GM12878 (cell line): ENCODE data around the gene OSBPL10.

Source experiments
- CTCF ChIP-seq, 3 experiments: IDR thresholded peaks in 2 of 3; conservative IDR thresholded peaks in 1 of 3; 2 replicates each; pipeline ENCODE4 v1.5.1; 2011; ENCODE audit warnings: low read depth in 3 of 3, low read length in 3 of 3, mild to moderate bottlenecking in 3 of 3, control low read depth in 2 of 3, moderate library complexity in 2 of 3, inconsistent platforms in 1 of 3, mixed read lengths in 1 of 3; ENCODE audit not compliant: control insufficient read depth in 2 of 3, insufficient read depth in 1 of 3; ENCODE audit errors: extremely low read depth in 1 of 3
- EZH2 ChIP-seq: IDR thresholded peaks from 2 replicates; pipeline ENCODE4 v1.6.1; 2012; ENCODE audit warnings: low read depth, mild to moderate bottlenecking, control low read depth, inconsistent platforms, low read length, borderline replicate concordance; ENCODE audit not compliant: control insufficient read depth
- MAX ChIP-seq: IDR thresholded peaks from 2 replicates; pipeline ENCODE4 v1.6.1; 2012; ENCODE audit warnings: low read depth, low read length, improper control_type of control experiment
- POLR2A ChIP-seq: IDR thresholded peaks from 2 replicates; pipeline ENCODE4 v1.6.1; 2011; ENCODE audit warnings: low read depth, mild to moderate bottlenecking, low read length
- TARDBP ChIP-seq: IDR thresholded peaks from 2 replicates; pipeline ENCODE4 v1.6.1; 2016; ENCODE audit warnings: borderline replicate concordance
- TCF12 ChIP-seq: IDR thresholded peaks from 2 replicates; pipeline ENCODE4 v1.6.1; 2011; ENCODE audit warnings: low read depth, mild to moderate bottlenecking, low read length
- ZNF687 ChIP-seq: fragments of 450-650 bp; IDR thresholded peaks from 2 replicates; pipeline ENCODE4 v1.6.1; 2017; ENCODE audit warnings: mild to moderate bottlenecking, moderate library complexity

GRCh38 chr3:31979001-31979697 lies 1.9 kb downstream of the OSBPL10 start:
- TF ChIP-seq POLR2A (no peak), CTCF (IDR thresholded peaks at IDR 0.05 in 2 of 3, conservative IDR thresholded peaks at IDR 0.05 in 1 of 3; ENCODE audit: control insufficient read depth in 2 of 3, extremely low read depth in 1 of 3, insufficient read depth in 1 of 3, low read depth in 3 of 3, low read length in 3 of 3) (no peak), TCF12 (no peak), MAX (no peak), TARDBP (no peak), ZNF687 (no peak), EZH2 (no peak)
